ENCODE results near the gene TNPO3. TPM values are rescaled to one million over a fixed set of nuclear protein-coding genes. Genes with fewer than 3 reads are reported as not detected.
A peak's percentile ranks its signal among the peaks of the same experiment; 100 is the strongest.

The TNPO3 gene
- total RNA-seq, 6 donors from 2014 or later, result 21.6 to 37.7 (median 33.0) TPM

- ATAC-seq (ENCODE audit: low FRiP score in 2 of 2), result peak; percentile 19 to 45
These were observed 105.7 kb downstream of the TNPO3 start for GRCh38 chr7:128948976-128949760.

GRCh38 chr7:128948312-128948973 is 106.5 kb downstream of the TNPO3 start:
- ATAC-seq (ENCODE audit: low FRiP score in 2 of 2), result peak in 1 of 2 donors; percentile 13
- 42 to 79% methylated on average over 3 to 12 of the region's 12 CpGs for WGBS, 2 donors

More at GRCh38 chr7:128948976-128949760, 105.7 kb downstream of the TNPO3 start:
- Histone ChIP-seq H3K36me3 (peaks cover 5 to 27% (median 18%) of the 10 kb centered on the region in 4 donors), H3K4me3 (no peak overlapping the region), H3K4me1 (peaks cover 0 to 7% (median 3%) of the 10 kb centered on the region in 4 donors), H3K27me3 (no peaks in the 10 kb centered on the region), H3K27ac (no peak overlapping the region), H3K9me3 (no peaks in the 10 kb centered on the region)
- DNase-seq, result no peak
- no peak for TF ChIP-seq CTCF (IDR thresholded peaks at IDR 0.05)
- no peak for TF ChIP-seq EP300 (IDR thresholded peaks at IDR 0.05)
- TF ChIP-seq POLR2A (IDR thresholded peaks at IDR 0.05), result no peak
- TF ChIP-seq POLR2AphosphoS5 (IDR thresholded peaks at IDR 0.05), result no peak
- 75 to 81% methylated on average over 3 to 4 of the region's 4 CpGs for WGBS, 2 donors

GRCh38 chr7:128947854-128948253 is 107.1 kb downstream of the TNPO3 start:
- no peak for DNase-seq
- ATAC-seq (ENCODE audit: low FRiP score in 2 of 2), result peak in 1 of 2 donors; percentile 32
- H3K36me3 ChIP-seq, result peaks cover 2 to 15% (median 9%) of the 10 kb centered on the region in 4 donors

More at GRCh38 chr7:128948312-128948973, 106.5 kb downstream of the TNPO3 start:
- Histone ChIP-seq H3K4me3 (no peak overlapping the region), H3K4me1 (peaks cover 0 to 7% (median 3%) of the 10 kb centered on the region in 4 donors), H3K27ac (no peak overlapping the region), H3K36me3 (peaks cover 5 to 21% (median 11%) of the 10 kb centered on the region in 4 donors), H3K9me3 (no peaks in the 10 kb centered on the region), H3K27me3 (no peaks in the 10 kb centered on the region)
- no peak for TF ChIP-seq CTCF (IDR thresholded peaks at IDR 0.05)
- no peak for TF ChIP-seq POLR2A (IDR thresholded peaks at IDR 0.05)
- TF ChIP-seq EP300 (IDR thresholded peaks at IDR 0.05), result no peak
- no peak for TF ChIP-seq POLR2AphosphoS5 (IDR thresholded peaks at IDR 0.05)
- no peak for DNase-seq

More at GRCh38 chr7:128947854-128948253, 107.1 kb downstream of the TNPO3 start:
- Histone ChIP-seq H3K4me3 (no peak overlapping the region), H3K27me3 (no peaks in the 10 kb centered on the region), H3K9me3 (no peaks in the 10 kb centered on the region), H3K4me1 (peaks cover 0 to 7% (median 3%) of the 10 kb centered on the region in 4 donors), H3K27ac (no peak overlapping the region)
- TF ChIP-seq POLR2A (IDR thresholded peaks at IDR 0.05), result no peak
- TF ChIP-seq POLR2AphosphoS5 (IDR thresholded peaks at IDR 0.05), result no peak
- TF ChIP-seq EP300 (IDR thresholded peaks at IDR 0.05), result no peak
- no peak for TF ChIP-seq CTCF (IDR thresholded peaks at IDR 0.05)
- 88 to 97% methylated on average over 8 to 9 of the region's 9 CpGs for WGBS, 2 donors

All from upper lobe of left lung (tissue), 6 donors.